ENCODE results near the gene ENOSF1. TPM values are rescaled to one million over a fixed set of nuclear protein-coding genes. Genes with fewer than 3 reads are reported as not detected.
"Not testable (repeated sequence)": the region's sequence is repeated elsewhere in the genome, so short reads cannot be mapped to it uniquely, and the experiment has no call there.

The ENOSF1 gene
- 38.6 TPM for total RNA-seq

GRCh38 chr18:712401-713134 lies at the start of gene ENOSF1:
Gene ENOSF1, minus strand, starts transcription at chr18:712630. Its CDS starts 43 bp downstream, at chr18:712587.
- DNase-seq: peak; percentile 88

- not testable (repeated sequence) for DNase-seq
These were observed 47.4 kb upstream of the ENOSF1 start for GRCh38 chr18:759864-760263.

GRCh38 chr18:755506-755905 lies 43.1 kb upstream of the ENOSF1 start:
- DNase-seq: no peak

- DNase-seq: no peak
These were observed 42.2 kb upstream of the ENOSF1 start for GRCh38 chr18:754656-755055.

GRCh38 chr18:750456-750855 lies 38.0 kb upstream of the ENOSF1 start:
- no peak for DNase-seq

GRCh38 chr18:744832-745597 lies 32.6 kb upstream of the ENOSF1 start:
- no peak for DNase-seq

- peak; percentile 57 for DNase-seq
These were observed 29.6 kb upstream of the ENOSF1 start for GRCh38 chr18:741931-742512.

- DNase-seq: no peak
These were observed 19.9 kb upstream of the ENOSF1 start for GRCh38 chr18:732371-732770.

- DNase-seq: no peak
These were observed 18.8 kb upstream of the ENOSF1 start for GRCh38 chr18:731185-731584.

- DNase-seq: no peak
These were observed 18.3 kb upstream of the ENOSF1 start for GRCh38 chr18:730692-731091.

- not testable (repeated sequence) for DNase-seq
These were observed 17.7 kb upstream of the ENOSF1 start for GRCh38 chr18:730120-730519.

- DNase-seq: no peak
These were observed 13.2 kb upstream of the ENOSF1 start for GRCh38 chr18:725646-726045.

GRCh38 chr18:723541-724080 lies 11.2 kb upstream of the ENOSF1 start:
- no peak for DNase-seq

- no peak for DNase-seq
These were observed 4.6 kb upstream of the ENOSF1 start for GRCh38 chr18:717003-717402.

- no peak for DNase-seq
These were observed 3.2 kb upstream of the ENOSF1 start for GRCh38 chr18:715626-716025.

GRCh38 chr18:713135-713490 lies 683 bp upstream of the ENOSF1 start:
- DNase-seq: no peak

- DNase-seq: peak; percentile 80
These were observed 601 bp downstream of the ENOSF1 start for GRCh38 chr18:711657-712400.

GRCh38 chr18:711310-711656 lies 1.1 kb downstream of the ENOSF1 start:
- no peak for DNase-seq

- DNase-seq: no peak
These were observed 1.8 kb downstream of the ENOSF1 start for GRCh38 chr18:710418-711300.

- no peak for DNase-seq
These were observed 2.7 kb downstream of the ENOSF1 start for GRCh38 chr18:709771-710170.

- DNase-seq: no peak
These were observed 4.3 kb downstream of the ENOSF1 start for GRCh38 chr18:708096-708495.

- DNase-seq: no peak
These were observed 6.0 kb downstream of the ENOSF1 start for GRCh38 chr18:706405-706804.
